Fibroblast of mammary gland (primary cell): ENCODE results near the gene FOXB2.
"Not testable (repeated sequence)": the region's sequence is repeated elsewhere in the genome, so short reads cannot be mapped to it uniquely, and the experiment has no call there.

Experiments used
- DNase-seq: peaks from one replicate; pipeline ENCODE4 v3.0.0-alpha.2; 2010; ENCODE audit warnings: low read depth
- H3K4me3 ChIP-seq: 2 replicates; pipeline ENCODE4 v1.5.1; 2011; ENCODE audit warnings: low read depth, mild to moderate bottlenecking, low read length, moderate library complexity; ENCODE audit not compliant: control insufficient read depth
- CTCF ChIP-seq: conservative IDR thresholded peaks from 2 replicates; pipeline ENCODE4 v1.5.1; 2011; ENCODE audit warnings: low read depth, low read length, inconsistent platforms; ENCODE audit not compliant: control insufficient read depth, insufficient read depth

Gene FOXB2

DNA sequence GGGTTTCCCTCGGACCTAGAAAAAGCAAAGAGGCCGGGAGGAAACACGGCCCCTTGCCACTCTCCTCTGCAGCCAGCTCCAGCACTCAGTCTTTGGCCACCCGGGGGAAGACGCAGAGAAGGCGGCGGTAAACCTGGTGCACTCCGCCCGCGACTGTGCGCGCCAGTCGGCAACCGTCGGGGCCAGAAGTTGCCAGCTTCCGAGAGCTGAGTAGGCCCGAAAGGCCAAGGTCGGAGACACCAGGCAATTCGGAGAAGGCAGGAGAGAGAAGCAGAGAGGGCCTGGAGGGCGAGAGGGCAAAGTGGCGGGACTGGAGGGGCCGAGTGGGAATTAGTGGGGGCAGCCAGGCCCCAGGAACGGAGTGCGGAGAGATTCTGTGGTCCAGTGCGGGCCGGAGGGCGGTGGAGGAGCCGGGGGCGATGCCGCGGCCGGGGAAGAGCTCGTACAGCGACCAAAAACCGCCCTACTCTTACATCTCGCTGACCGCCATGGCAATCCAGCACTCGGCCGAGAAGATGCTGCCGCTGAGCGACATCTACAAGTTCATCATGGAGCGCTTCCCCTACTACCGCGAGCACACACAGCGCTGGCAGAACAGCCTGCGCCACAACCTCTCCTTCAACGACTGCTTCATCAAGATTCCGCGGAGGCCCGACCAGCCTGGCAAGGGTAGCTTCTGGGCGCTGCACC is at the start of gene FOXB2:
FOXB2 (plus strand) TSS at position 420 of the 690 bp plus-strand sequence; CDS start at position 420, 0 bp downstream.
- TF ChIP-seq CTCF, result no peak
- H3K4me3 ChIP-seq, result no peak within 1 kb of the TSS
- DNase-seq, result no peak

DNA sequence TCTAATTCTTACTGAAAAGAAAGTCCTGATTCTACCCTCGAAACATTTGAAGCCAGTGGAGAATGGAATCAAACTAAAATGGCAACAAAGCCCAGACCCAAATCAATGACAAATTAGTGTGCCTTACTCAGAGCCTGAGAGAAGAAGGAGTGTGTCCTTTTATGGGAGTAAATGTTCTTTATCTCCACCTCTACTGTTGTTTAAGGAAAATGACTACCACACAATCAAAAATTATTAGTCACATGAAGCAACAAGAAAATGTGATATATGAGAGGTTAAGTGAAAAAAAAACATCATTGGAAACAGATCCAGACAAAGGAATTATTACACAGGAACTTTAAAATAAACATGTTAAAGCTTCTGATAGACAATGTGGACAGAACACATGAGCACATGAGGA is 49.7 kb upstream of the FOXB2 start:
- no peak overlapping the region for H3K4me3 ChIP-seq
- no peak for TF ChIP-seq CTCF
- DNase-seq, result no peak

DNA sequence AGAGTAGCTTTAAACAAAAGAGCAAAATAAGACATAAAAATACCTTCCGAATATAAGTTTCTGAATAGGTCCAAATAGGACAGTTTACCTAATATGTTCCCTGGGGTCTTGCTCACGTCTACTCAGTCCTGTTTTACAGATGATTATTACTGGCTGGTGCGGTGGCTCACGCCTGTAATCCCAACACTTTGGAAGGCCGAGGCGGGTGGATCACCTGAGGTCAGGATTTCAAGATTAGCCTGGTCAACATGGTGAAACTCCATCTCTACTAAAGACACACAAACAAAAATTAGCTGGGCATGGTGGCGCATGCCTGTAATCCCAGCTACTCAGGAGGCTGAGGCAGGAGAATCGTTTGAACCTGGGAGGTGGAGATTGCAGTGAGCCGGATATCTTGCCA is 40.6 kb upstream of the FOXB2 start:
- DNase-seq, H3K4me3 ChIP-seq: not testable (repeated sequence)

DNA sequence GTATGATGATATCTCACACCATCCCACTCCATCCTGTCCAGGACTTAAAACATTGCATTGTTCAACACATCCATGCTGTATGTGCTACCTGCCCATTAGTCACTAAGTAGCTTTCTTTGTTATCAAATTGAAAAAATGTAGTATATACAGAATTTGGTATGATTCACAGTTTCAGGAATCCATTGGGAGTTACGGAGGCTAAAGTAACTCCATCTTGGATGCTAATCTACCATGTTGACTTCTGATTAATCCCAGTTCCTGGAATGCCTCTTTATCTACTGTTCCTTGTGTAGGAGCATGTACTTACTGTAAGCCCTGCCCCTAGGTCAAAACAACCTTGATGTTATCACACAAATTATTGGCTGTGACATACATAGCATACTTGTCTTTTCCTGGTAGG is 38.9 kb upstream of the FOXB2 start:
- DNase-seq, result no peak
- H3K4me3 ChIP-seq, result no peak overlapping the region
- TF ChIP-seq CTCF, result no peak

DNA sequence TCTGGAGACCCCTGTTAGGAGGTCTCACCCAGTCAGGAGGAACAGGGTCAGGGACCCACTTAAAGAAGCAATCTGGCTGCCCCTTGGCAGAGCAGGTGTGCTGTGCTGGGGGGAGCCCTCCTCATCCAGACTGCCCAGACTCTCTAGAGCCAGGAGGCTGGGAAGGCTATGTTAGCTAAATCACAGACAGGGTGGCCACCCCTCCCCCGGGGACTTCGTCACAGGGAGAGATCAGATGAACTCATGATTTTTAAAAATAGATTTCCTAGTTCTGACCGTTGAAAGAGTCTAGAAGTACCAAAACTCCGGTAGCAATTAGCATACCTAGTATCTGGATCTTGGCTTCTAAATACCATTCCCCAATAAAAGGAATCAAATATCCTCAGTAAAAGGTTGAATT is 35.0 kb upstream of the FOXB2 start:
- TF ChIP-seq CTCF, result no peak

DNA sequence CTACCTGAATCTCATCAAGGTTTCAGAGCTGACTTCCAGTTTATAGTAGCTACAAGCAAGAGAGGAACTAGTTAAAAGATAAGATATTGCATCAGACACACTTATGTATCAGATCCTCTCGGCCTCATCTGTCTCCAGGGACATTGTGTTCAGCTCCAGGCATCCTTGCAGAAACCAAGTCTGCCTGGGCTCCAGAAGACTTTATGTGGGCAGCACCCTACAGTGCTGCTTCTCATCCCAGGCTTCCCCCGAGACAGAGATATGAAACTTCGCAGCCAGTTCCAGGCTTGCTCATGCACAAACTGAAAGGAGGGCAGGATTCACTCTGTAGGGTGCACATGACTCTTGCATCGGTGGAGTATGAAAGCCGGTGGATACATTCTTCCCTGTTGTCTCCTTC is 33.9 kb upstream of the FOXB2 start:
- no peak for TF ChIP-seq CTCF
- DNase-seq, result peak; percentile 46
- no peak overlapping the region for H3K4me3 ChIP-seq

More for the DNA sequence above, 35.0 kb upstream of the FOXB2 start:
- DNase-seq, result peak; percentile 24
- no peak overlapping the region for H3K4me3 ChIP-seq

DNA sequence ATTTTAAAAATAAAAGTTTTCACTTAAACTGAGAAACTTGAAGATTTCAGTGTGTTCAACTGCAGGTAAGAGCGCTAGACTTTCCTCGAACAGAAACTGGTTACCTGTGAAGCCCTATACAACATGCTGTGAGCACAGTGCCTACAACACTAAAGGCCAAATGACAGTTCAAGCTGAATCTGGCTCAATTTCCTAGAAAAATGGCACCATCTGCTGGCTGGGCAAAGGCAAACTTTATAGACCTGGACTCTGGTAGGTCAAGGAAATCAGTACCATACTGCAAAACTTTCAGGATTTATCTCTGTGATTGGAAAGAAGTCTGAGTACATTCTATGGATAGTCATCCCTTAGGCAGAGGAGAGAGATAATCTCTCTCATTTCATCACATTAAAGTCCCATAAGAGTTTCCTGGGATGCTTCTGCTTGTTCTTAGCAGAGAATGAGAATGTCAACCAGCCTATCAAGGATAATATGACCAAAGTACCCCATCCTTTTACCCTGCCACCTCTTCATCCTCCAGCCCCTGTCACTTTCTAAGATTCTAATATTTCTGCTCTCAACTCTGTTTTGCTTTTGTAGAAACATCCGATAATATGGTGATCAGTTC is 31.8 kb upstream of the FOXB2 start:
- peak; percentile 71 for DNase-seq
- no peak overlapping the region for H3K4me3 ChIP-seq
- peak; percentile 78 for TF ChIP-seq CTCF
